ENCODE data around the gene TLNRD1. TPM values are rescaled to one million over a fixed set of nuclear protein-coding genes. Genes with fewer than 3 reads are reported as not detected.

TLNRD1 gene
- total RNA-seq, 1 experiment from 2014 or later, result 19.3 TPM

GRCh38 chr15:81029414-81030300, 28.9 kb downstream of the TLNRD1 start:
- Mint-ChIP-seq H3K4me1 (peaks cover 7 to 9% of the 10 kb centered on the region in 2 experiments), H3K27me3 (ENCODE audit: low read depth) (peaks cover 3% of the 10 kb centered on the region; the same call in 1 of the 2 replicates), H3K27ac (no peak overlapping the region; a peak in 1 of 7 replicates), H3K4me3 (no peak overlapping the region), H3K9me3 (peaks cover 6 to 14% of the 10 kb centered on the region in 2 experiments), H3K36me3 (ENCODE audit: insufficient read depth in 1 of 3, low read depth in 3 of 3) (peaks cover 0 to 13% (median 7%) of the 10 kb centered on the region in 3 experiments; a peak in 5 of 7 replicates)
- Histone ChIP-seq H3K4me1 (ENCODE audit: insufficient read depth, low read length) (no peaks in the 10 kb centered on the region), H2BK15ac (ENCODE audit: low read depth, low read length) (no peak overlapping the region), H2BK120ac (ENCODE audit: low read depth, low read length, poor library complexity, severe bottlenecking) (no peak overlapping the region), H4K20me1 (ENCODE audit: control insufficient read depth, insufficient read depth, insufficient read length) (no peaks in the 10 kb centered on the region), H3K18ac (ENCODE audit: insufficient read length, low read depth, low read length) (no peak overlapping the region), H2BK20ac (ENCODE audit: low read depth, low read length, poor library complexity, severe bottlenecking) (no peak overlapping the region), H3K14ac (ENCODE audit: insufficient read depth, low read length) (no peak overlapping the region), H3K56ac (ENCODE audit: insufficient read length, low read depth, low read length) (no peak overlapping the region), H4K8ac (replicated peaks; ENCODE audit: insufficient read length, low read depth, low read length) (no peak overlapping the region), H3K9ac (ENCODE audit: extremely low read depth, insufficient read length, low read length) (no peak overlapping the region), H3T11ph (ENCODE audit: low read length) (no peak overlapping the region), H3K23me2 (ENCODE audit: insufficient read length, low read depth, low read length, poor library complexity, severe bottlenecking) (no peaks in the 10 kb centered on the region), H2AK5ac (ENCODE audit: insufficient read length, low read length) (no peak overlapping the region), H3K9me3 (ENCODE audit: control insufficient read depth, low read depth, low read length) (no peaks in the 10 kb centered on the region), H2BK12ac (ENCODE audit: insufficient read length, low read depth, low read length) (no peak overlapping the region), H3K27ac (ENCODE audit: insufficient read length, low read depth, low read length) (no peak overlapping the region), H4K91ac (ENCODE audit: insufficient read length, low read depth, low read length) (no peak overlapping the region), H3K79me1 (ENCODE audit: insufficient read depth, low read depth, low read length, poor library complexity, severe bottlenecking) (no peaks in the 10 kb centered on the region), H3K79me2 (ENCODE audit: insufficient read depth, low read length) (no peaks in the 10 kb centered on the region), H3K23ac (ENCODE audit: insufficient read length, low read depth, low read length) (no peak overlapping the region), H2AFZ (ENCODE audit: low read length) (no peak overlapping the region), H3K4me2 (ENCODE audit: insufficient read depth, insufficient read length, low read length) (no peak overlapping the region), H3K27me3 (ENCODE audit: insufficient read depth, low read length) (no peaks in the 10 kb centered on the region), H3K4ac (ENCODE audit: low read depth, low read length) (no peak overlapping the region), H2BK5ac (ENCODE audit: insufficient read length, low read length) (no peak overlapping the region), H4K5ac (ENCODE audit: insufficient read length, low read depth, low read length) (no peak overlapping the region)
- TF ChIP-seq CTCF (conservative IDR thresholded peaks at IDR 0.05), result no peak
- no peak for DNase-seq
- no CpG with 5 or more reads among the region's 3 CpGs for WGBS (ENCODE audit: extremely low coverage, insufficient read length, low lambda C conversion rate)
